Fibroblast of mammary gland (primary cell): ENCODE results near the gene PRICKLE2.
"Not testable (repeated sequence)": the region's sequence is repeated elsewhere in the genome, so short reads cannot be mapped to it uniquely, and the experiment has no call there.

Experiments used
- DNase-seq: peaks from one replicate; pipeline ENCODE4 v3.0.0-alpha.2; 2010; ENCODE audit warnings: low read depth
- H3K4me3 ChIP-seq: 2 replicates; pipeline ENCODE4 v1.5.1; 2011; ENCODE audit warnings: low read depth, mild to moderate bottlenecking, low read length, moderate library complexity; ENCODE audit not compliant: control insufficient read depth
- CTCF ChIP-seq: conservative IDR thresholded peaks from 2 replicates; pipeline ENCODE4 v1.5.1; 2011; ENCODE audit warnings: low read depth, low read length, inconsistent platforms; ENCODE audit not compliant: control insufficient read depth, insufficient read depth

The PRICKLE2 gene

GRCh38 chr3:64098670-64099069 is 126.6 kb downstream of the PRICKLE2 start:
- TF ChIP-seq CTCF: no peak
- DNase-seq: peak; percentile 33
- H3K4me3 ChIP-seq: no peak overlapping the region

- H3K4me3 ChIP-seq: no peak overlapping the region
- no peak for DNase-seq
- no peak for TF ChIP-seq CTCF
Measured at GRCh38 chr3:64097920-64098319, 127.3 kb downstream of the PRICKLE2 start.

GRCh38 chr3:64095802-64096201 is 129.5 kb downstream of the PRICKLE2 start:
- no peak for TF ChIP-seq CTCF
- DNase-seq: no peak
- H3K4me3 ChIP-seq: no peak overlapping the region

- DNase-seq: no peak
- TF ChIP-seq CTCF: no peak
- H3K4me3 ChIP-seq: no peak overlapping the region
Measured at GRCh38 chr3:64094713-64095079, 130.6 kb downstream of the PRICKLE2 start.

GRCh38 chr3:64093825-64094712 is 131.2 kb downstream of the PRICKLE2 start:
- no peak overlapping the region for H3K4me3 ChIP-seq
- no peak for DNase-seq
- TF ChIP-seq CTCF: no peak

- TF ChIP-seq CTCF: no peak
- DNase-seq: no peak
- no peak overlapping the region for H3K4me3 ChIP-seq
Measured at GRCh38 chr3:64093211-64093610, 132.1 kb downstream of the PRICKLE2 start.

- no peak for DNase-seq
- no peak for TF ChIP-seq CTCF
- H3K4me3 ChIP-seq: no peak overlapping the region
Measured at GRCh38 chr3:64091501-64091900, 133.8 kb downstream of the PRICKLE2 start.

GRCh38 chr3:64089386-64089785 is 135.9 kb downstream of the PRICKLE2 start:
- peak; percentile 33 for DNase-seq
- H3K4me3 ChIP-seq: not testable (repeated sequence)
